ENCODE data around the gene MYG1.
"Not testable (repeated sequence)": the region's sequence is repeated elsewhere in the genome, so short reads cannot be mapped to it uniquely, and the experiment has no call there.

Gene MYG1

DNA sequence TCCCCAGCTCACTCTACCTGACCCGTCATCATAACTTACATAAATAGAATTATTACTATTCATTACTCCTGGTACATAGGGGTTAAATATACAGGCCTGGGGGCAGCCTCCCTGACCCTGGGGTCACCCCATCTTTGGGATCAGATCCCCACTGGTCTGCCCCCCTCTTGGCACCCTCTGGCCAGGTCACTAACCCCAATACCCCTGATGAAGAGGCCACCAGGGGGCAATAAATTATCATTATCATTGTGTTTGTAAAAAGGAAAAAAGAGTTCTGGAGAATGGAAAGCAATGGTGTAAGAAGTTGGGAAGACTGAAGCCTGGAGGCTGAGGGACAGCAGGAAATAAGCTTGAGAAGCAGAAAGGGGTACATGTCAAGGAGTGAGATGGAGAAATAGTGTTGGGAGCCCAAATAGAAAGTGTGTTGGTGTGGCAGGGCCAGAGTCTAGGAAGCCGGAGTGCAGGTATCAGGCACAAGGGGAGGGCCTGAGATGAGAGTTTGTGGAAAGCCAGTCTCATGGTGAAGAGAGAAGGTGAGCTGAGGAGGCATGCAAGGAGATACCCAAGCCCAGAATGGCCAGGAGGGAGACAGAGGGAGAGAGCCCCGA, 28.0 kb downstream of the MYG1 start:
- no peaks in the 10 kb centered on the region for H3K27me3 ChIP-seq (ENCODE audit: insufficient read depth, low read length)
- no peak overlapping the region for H2AFZ ChIP-seq (ENCODE audit: low read length, unreplicated experiment)
- H3K27ac ChIP-seq (ENCODE audit: low read depth, low read length): no peak overlapping the region
- no peaks in the 10 kb centered on the region for H3K36me3 ChIP-seq (ENCODE audit: insufficient read depth, low read length)
- peaks cover 9% of the 10 kb centered on the region for H3K4me1 ChIP-seq (ENCODE audit: control insufficient read depth, insufficient read depth, low read length, unreplicated experiment)
- H3K79me2 ChIP-seq (ENCODE audit: control insufficient read depth, insufficient read depth, low read length, unreplicated experiment): no peaks in the 10 kb centered on the region
- no peak overlapping the region for H3K4me3 ChIP-seq (ENCODE audit: low read depth, low read length)

DNA sequence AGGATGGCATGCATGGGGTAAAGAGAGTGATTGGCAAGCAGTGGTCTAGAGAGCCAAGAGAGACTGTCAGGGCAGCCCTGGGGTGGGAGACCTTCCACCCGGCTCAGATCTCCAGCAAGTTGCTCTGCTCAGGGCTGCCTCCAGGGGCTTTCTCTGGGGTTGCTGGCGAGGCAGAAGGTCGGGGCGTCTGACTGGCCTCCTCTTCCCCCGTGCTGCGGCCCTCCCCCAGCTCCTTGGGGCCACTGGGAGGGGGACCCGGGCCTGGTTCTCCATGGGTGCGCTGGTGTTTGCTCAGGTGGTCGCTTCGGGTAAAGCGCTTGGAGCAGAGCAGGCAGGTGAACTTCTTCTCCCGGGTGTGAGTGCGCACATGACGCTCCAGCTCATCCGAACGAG, 28.5 kb downstream of the MYG1 start:
- no peak overlapping the region for H2AFZ ChIP-seq (ENCODE audit: low read length, unreplicated experiment)
- no peaks in the 10 kb centered on the region for H3K27me3 ChIP-seq (ENCODE audit: insufficient read depth, low read length)
- no peak overlapping the region for H3K27ac ChIP-seq (ENCODE audit: low read depth, low read length)
- H3K4me3 ChIP-seq (ENCODE audit: low read depth, low read length): no peak overlapping the region
- no peaks in the 10 kb centered on the region for H3K79me2 ChIP-seq (ENCODE audit: control insufficient read depth, insufficient read depth, low read length, unreplicated experiment)
- peaks cover 9% of the 10 kb centered on the region for H3K4me1 ChIP-seq (ENCODE audit: control insufficient read depth, insufficient read depth, low read length, unreplicated experiment)
- no peaks in the 10 kb centered on the region for H3K36me3 ChIP-seq (ENCODE audit: insufficient read depth, low read length)

GRCh38 chr12:53330671-53331070, 31.2 kb downstream of the MYG1 start:
- H2AFZ ChIP-seq (ENCODE audit: low read length, unreplicated experiment): no peak overlapping the region
- no peaks in the 10 kb centered on the region for H3K79me2 ChIP-seq (ENCODE audit: control insufficient read depth, insufficient read depth, low read length, unreplicated experiment)

DNA sequence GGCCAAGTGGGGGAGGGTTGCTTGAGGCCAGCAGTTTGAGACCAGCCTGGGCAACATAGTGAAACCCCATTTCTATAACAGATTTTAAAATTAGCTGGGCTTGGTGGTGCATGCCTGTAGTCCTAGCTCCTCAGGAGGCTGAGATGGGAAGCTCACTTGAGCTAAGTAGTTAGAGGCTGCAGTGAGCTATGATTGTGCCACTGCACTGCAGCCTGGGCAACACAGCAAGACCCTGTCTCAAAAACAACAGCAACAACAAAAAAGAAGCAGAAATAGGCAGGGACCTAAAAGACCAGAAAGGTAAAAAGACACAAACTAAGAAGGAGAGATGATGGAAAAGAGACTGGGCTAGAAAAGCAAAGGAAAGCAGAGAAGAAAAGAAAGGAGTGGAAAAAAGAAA, 32.8 kb downstream of the MYG1 start:
- not testable (repeated sequence) for H3K4me1 ChIP-seq (ENCODE audit: control insufficient read depth, insufficient read depth, low read length, unreplicated experiment); H3K36me3 ChIP-seq (ENCODE audit: insufficient read depth, low read length); H3K27ac ChIP-seq (ENCODE audit: low read depth, low read length); H2AFZ ChIP-seq (ENCODE audit: low read length, unreplicated experiment); H3K4me3 ChIP-seq (ENCODE audit: low read depth, low read length); H3K79me2 ChIP-seq (ENCODE audit: control insufficient read depth, insufficient read depth, low read length, unreplicated experiment)
- peaks cover 20% of the 10 kb centered on the region for H3K27me3 ChIP-seq (ENCODE audit: insufficient read depth, low read length)

More at GRCh38 chr12:53330671-53331070, 31.2 kb downstream of the MYG1 start:
- H3K27me3 ChIP-seq (ENCODE audit: insufficient read depth, low read length): peaks cover 5% of the 10 kb centered on the region
- no peak overlapping the region for H3K4me3 ChIP-seq (ENCODE audit: low read depth, low read length)
- no peak overlapping the region for H3K27ac ChIP-seq (ENCODE audit: low read depth, low read length)
- H3K36me3 ChIP-seq (ENCODE audit: insufficient read depth, low read length): no peaks in the 10 kb centered on the region
- peaks cover 3% of the 10 kb centered on the region for H3K4me1 ChIP-seq (ENCODE audit: control insufficient read depth, insufficient read depth, low read length, unreplicated experiment)

- no peak overlapping the region for H2AFZ ChIP-seq (ENCODE audit: low read length, unreplicated experiment)
- no peaks in the 10 kb centered on the region for H3K36me3 ChIP-seq (ENCODE audit: insufficient read depth, low read length)
- H3K27ac ChIP-seq (ENCODE audit: low read depth, low read length): no peak overlapping the region
- no peaks in the 10 kb centered on the region for H3K4me1 ChIP-seq (ENCODE audit: control insufficient read depth, insufficient read depth, low read length, unreplicated experiment)
- peaks cover 24% of the 10 kb centered on the region for H3K27me3 ChIP-seq (ENCODE audit: insufficient read depth, low read length)
- no peaks in the 10 kb centered on the region for H3K79me2 ChIP-seq (ENCODE audit: control insufficient read depth, insufficient read depth, low read length, unreplicated experiment)
- H3K4me3 ChIP-seq (ENCODE audit: low read depth, low read length): no peak overlapping the region
These were observed 33.2 kb downstream of the MYG1 start for GRCh38 chr12:53332744-53333143.

DNA sequence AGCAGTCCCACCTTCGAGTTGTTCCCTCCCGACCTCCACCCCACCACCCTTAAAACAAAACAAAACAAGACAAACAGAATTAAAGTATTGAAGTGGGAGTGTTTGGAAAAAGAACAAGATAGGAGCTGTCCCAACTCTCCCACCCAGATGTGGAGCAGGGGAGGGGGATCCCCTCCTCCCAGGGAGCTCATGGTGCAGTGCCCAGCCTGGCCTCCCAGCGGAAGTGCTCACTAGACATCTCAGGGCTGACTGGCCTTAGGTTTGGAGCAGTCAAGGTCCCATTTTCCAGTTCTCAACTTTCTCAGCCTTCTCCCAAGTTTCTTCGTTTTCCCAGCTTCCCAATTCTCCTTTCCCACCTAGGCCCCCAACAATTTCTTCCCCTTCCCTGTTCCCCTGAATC, 33.8 kb downstream of the MYG1 start:
- Histone ChIP-seq H3K36me3 (ENCODE audit: insufficient read depth, low read length) (no peaks in the 10 kb centered on the region), H3K27me3 (ENCODE audit: insufficient read depth, low read length) (peaks cover 29% of the 10 kb centered on the region), H3K4me3 (ENCODE audit: low read depth, low read length) (no peak overlapping the region), H3K79me2 (ENCODE audit: control insufficient read depth, insufficient read depth, low read length, unreplicated experiment) (no peaks in the 10 kb centered on the region), H3K27ac (ENCODE audit: low read depth, low read length) (no peak overlapping the region), H2AFZ (ENCODE audit: low read length, unreplicated experiment) (no peak overlapping the region), H3K4me1 (ENCODE audit: control insufficient read depth, insufficient read depth, low read length, unreplicated experiment) (no peaks in the 10 kb centered on the region)

DNA sequence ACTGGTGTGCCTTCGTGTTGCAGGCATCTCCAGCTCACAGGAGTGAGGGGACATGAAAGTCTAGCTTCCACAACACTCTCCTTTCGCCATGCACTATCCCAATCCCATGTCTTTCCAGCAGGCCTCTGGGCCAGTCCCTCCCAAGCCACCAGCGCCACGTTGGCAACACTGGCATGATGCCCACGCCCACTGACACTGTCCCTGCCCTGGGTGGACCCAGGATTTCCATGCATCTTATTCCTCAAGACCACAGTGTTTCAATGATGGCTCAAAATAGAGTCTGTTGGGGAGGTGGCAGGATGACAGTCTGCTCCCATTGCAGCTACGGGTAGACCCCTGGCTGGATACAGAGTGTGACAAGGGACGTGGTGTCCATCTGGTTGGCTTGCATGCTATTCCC, 34.4 kb downstream of the MYG1 start:
- Histone ChIP-seq H3K27ac (ENCODE audit: low read depth, low read length) (no peak overlapping the region), H3K79me2 (ENCODE audit: control insufficient read depth, insufficient read depth, low read length, unreplicated experiment) (no peaks in the 10 kb centered on the region), H3K36me3 (ENCODE audit: insufficient read depth, low read length) (no peaks in the 10 kb centered on the region), H2AFZ (ENCODE audit: low read length, unreplicated experiment) (no peak overlapping the region), H3K4me1 (ENCODE audit: control insufficient read depth, insufficient read depth, low read length, unreplicated experiment) (no peaks in the 10 kb centered on the region), H3K4me3 (ENCODE audit: low read depth, low read length) (no peak overlapping the region), H3K27me3 (ENCODE audit: insufficient read depth, low read length) (peaks cover 35% of the 10 kb centered on the region)

- H2AFZ ChIP-seq (ENCODE audit: low read length, unreplicated experiment): no peak overlapping the region
- no peaks in the 10 kb centered on the region for H3K4me1 ChIP-seq (ENCODE audit: control insufficient read depth, insufficient read depth, low read length, unreplicated experiment)
- no peak overlapping the region for H3K4me3 ChIP-seq (ENCODE audit: low read depth, low read length)
- H3K27me3 ChIP-seq (ENCODE audit: insufficient read depth, low read length): peaks cover 41% of the 10 kb centered on the region
- H3K79me2 ChIP-seq (ENCODE audit: control insufficient read depth, insufficient read depth, low read length, unreplicated experiment): no peaks in the 10 kb centered on the region
- no peaks in the 10 kb centered on the region for H3K36me3 ChIP-seq (ENCODE audit: insufficient read depth, low read length)
- no peak overlapping the region for H3K27ac ChIP-seq (ENCODE audit: low read depth, low read length)
These were observed 35.3 kb downstream of the MYG1 start for GRCh38 chr12:53334822-53335221.

DNA sequence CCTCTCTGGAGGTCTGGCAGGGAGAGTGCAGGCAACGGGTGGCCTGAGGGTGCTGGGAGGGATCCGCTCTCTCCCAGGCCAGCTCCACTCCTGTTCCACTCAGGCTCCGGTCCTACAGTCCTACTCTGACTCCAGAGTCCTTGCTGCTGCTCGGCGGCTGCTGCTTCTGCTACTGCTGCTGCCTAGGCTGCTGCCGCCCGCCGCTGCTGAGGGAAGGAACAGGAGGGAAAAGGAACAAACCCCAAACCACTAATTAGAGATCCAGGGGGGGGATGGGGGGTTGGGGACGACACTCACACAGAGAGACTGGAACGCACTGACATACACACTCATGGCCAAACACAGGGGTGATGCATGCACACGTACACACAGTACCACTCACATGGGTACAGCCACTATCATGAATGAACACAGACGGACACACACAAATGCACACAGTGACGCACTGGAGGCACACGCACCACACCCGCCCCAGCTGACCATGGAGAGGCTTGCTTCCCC, 36.7 kb downstream of the MYG1 start, which contains the start of gene SP7:
TSS of gene SP7 (minus strand) at position 174 of the 501 bp plus-strand sequence. CDS start 708 bp downstream, outside the sequence.
- Histone ChIP-seq H3K27ac (ENCODE audit: low read depth, low read length) (no peak within 1 kb of the TSS), H3K4me3 (ENCODE audit: low read depth, low read length) (no peak within 1 kb of the TSS), H3K4me1 (ENCODE audit: control insufficient read depth, insufficient read depth, low read length, unreplicated experiment) (no peaks in the 10 kb centered on the region), H2AFZ (ENCODE audit: low read length, unreplicated experiment) (no peak within 1 kb of the TSS), H3K79me2 (ENCODE audit: control insufficient read depth, insufficient read depth, low read length, unreplicated experiment) (no peaks in the 10 kb centered on the region), H3K36me3 (ENCODE audit: insufficient read depth, low read length) (no peaks in the 10 kb centered on the region), H3K27me3 (ENCODE audit: insufficient read depth, low read length) (peaks cover 45% of the 10 kb centered on the region)

- H3K27me3 ChIP-seq (ENCODE audit: insufficient read depth, low read length): peaks cover 45% of the 10 kb centered on the region
- no peak overlapping the region for H3K27ac ChIP-seq (ENCODE audit: low read depth, low read length)
- H3K4me1 ChIP-seq (ENCODE audit: control insufficient read depth, insufficient read depth, low read length, unreplicated experiment): no peaks in the 10 kb centered on the region
- H3K79me2 ChIP-seq (ENCODE audit: control insufficient read depth, insufficient read depth, low read length, unreplicated experiment): no peaks in the 10 kb centered on the region
- H3K36me3 ChIP-seq (ENCODE audit: insufficient read depth, low read length): no peaks in the 10 kb centered on the region
- no peak overlapping the region for H3K4me3 ChIP-seq (ENCODE audit: low read depth, low read length)
- no peak overlapping the region for H2AFZ ChIP-seq (ENCODE audit: low read length, unreplicated experiment)
These were observed 38.5 kb downstream of the MYG1 start for GRCh38 chr12:53338017-53338416.

DNA sequence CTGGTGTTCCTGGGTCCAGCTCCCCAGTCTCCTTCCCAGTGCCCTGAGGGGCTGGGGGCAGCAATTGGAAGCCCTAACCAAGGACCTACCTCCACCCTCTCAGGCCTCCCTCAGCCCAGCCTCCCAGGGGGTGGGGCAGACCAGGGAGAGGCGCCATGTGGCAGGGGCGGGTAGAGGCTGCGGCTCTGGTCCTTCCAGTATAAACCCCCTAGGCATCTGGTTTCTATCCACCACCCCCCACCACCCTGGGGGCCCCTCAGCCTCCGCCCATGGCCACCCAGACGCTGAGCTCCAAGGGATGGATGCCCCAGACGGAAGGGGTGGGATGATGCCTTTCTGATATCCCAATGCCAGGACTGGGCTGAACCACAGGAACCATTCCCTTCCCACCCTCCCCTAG, 39.4 kb downstream of the MYG1 start:
- Histone ChIP-seq H3K27ac (ENCODE audit: low read depth, low read length) (no peak overlapping the region), H3K4me1 (ENCODE audit: control insufficient read depth, insufficient read depth, low read length, unreplicated experiment) (no peaks in the 10 kb centered on the region), H3K36me3 (ENCODE audit: insufficient read depth, low read length) (no peaks in the 10 kb centered on the region), H3K4me3 (ENCODE audit: low read depth, low read length) (no peak overlapping the region), H3K27me3 (ENCODE audit: insufficient read depth, low read length) (peaks cover 45% of the 10 kb centered on the region), H2AFZ (ENCODE audit: low read length, unreplicated experiment) (no peak overlapping the region), H3K79me2 (ENCODE audit: control insufficient read depth, insufficient read depth, low read length, unreplicated experiment) (no peaks in the 10 kb centered on the region)
